ENCODE measurements around the gene CCDC92B.

Gene CCDC92B

DNA sequence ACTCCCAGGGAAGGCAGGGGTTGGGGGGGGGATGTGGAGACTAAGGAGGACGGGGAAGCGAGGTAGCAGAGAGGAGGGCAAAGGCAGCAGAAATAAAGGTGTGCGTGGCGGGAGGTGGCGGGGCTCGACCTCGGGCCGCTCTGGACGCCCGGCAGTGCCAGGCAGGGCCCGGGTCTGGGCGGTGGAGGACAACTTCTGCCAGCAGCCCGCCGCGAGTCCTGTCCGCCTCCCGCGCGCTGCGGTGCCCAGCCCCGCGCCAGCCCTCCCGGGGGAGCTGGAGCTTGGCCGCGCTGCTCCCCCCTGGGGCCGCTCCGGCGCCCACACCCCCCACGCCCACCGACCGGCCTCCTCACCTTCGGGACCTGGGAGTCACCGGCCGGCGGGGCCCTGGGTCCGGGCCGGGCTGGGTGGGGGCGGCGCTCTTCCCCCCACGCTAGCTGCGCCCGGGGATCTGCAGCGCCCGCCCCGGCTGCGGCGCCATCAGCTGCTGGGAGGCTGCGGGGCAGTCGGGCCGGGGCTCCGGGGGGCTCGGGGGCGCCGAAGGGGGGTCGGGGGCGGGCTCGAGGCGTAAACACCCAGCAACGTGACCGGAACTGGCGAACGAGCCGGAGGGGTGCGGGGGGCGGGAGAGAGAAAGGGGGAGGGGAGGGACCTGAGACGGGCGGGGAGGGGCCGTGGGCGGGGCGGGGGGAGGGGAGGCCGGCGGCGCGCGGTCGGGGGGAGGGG is at the start of gene CCDC92B:
CCDC92B (minus strand) TSS at position 595 of the 726 bp plus-strand sequence. CDS start 14,507 bp downstream, outside the sequence.
- peaks cover 6% of the 10 kb centered on the region for H3K27me3 ChIP-seq (ENCODE audit: control insufficient read depth, insufficient read depth, low read length)
- H3K4me1 ChIP-seq (ENCODE audit: control insufficient read depth, insufficient read depth, low read length) = peaks cover 4% of the 10 kb centered on the region
- peak within 1 kb of the TSS; percentile 66 for H3K9ac ChIP-seq (ENCODE audit: low read depth, low read length)
- H3K36me3 ChIP-seq (ENCODE audit: control insufficient read depth, insufficient read depth, low read length) = no peaks in the 10 kb centered on the region
- peak within 1 kb of the TSS; percentile 68 for H3K4me3 ChIP-seq (ENCODE audit: low read depth, low read length)
- H3K9me3 ChIP-seq (ENCODE audit: control insufficient read depth, insufficient read depth, low read length) = no peaks in the 10 kb centered on the region

DNA sequence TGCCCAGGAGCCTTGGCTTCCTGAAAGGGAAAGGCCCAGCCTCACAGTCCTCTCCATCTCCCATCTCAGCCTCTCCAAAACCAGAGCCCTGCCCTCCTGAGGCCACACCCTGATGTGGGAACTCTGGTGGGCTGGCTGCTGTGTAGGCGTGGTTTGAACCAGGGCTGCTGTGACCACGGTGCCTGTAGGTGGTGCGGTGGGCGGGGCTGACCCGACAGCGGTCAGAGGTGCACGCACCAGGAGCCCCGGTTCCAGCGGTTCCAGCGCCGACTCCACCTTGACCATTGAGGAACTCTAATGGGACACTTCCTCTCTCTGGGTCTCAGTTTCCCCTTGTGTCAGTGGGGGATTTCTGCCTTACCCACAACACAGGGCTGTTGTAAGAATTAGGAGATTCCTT is 49.2 kb upstream of the CCDC92B start:
- Histone ChIP-seq H3K4me3 (ENCODE audit: low read depth, low read length) (no peak overlapping the region), H3K9me3 (ENCODE audit: control insufficient read depth, insufficient read depth, low read length) (no peaks in the 10 kb centered on the region), H3K36me3 (ENCODE audit: control insufficient read depth, insufficient read depth, low read length) (peaks cover 2% of the 10 kb centered on the region), H3K4me1 (ENCODE audit: control insufficient read depth, insufficient read depth, low read length) (peaks cover 9% of the 10 kb centered on the region), H3K9ac (ENCODE audit: low read depth, low read length) (no peak overlapping the region), H3K27me3 (ENCODE audit: control insufficient read depth, insufficient read depth, low read length) (no peaks in the 10 kb centered on the region)

DNA sequence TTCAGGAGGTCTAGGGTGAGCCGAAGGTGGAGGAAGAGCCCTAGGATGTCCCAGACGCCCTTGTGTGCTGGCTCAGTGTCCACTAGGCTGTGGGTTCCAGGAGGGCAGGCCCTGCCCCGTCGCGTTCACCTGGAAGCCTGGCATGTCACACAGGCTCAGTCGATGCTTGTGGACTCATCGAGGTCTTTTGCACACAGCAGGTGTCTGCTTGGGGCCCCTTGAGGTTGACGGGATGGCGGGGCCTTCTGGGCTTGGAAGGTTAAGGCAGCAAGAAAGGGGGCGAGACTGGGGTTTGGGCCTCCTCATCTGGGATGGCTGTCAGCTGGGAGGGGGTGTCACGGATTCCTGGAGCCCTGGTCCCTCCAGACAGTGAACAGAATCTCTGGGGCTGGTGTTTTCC is 48.7 kb upstream of the CCDC92B start:
- no peak overlapping the region for H3K9ac ChIP-seq (ENCODE audit: low read depth, low read length)
- H3K27me3 ChIP-seq (ENCODE audit: control insufficient read depth, insufficient read depth, low read length) = no peaks in the 10 kb centered on the region
- peaks cover 2% of the 10 kb centered on the region for H3K36me3 ChIP-seq (ENCODE audit: control insufficient read depth, insufficient read depth, low read length)
- peaks cover 9% of the 10 kb centered on the region for H3K4me1 ChIP-seq (ENCODE audit: control insufficient read depth, insufficient read depth, low read length)
- no peaks in the 10 kb centered on the region for H3K9me3 ChIP-seq (ENCODE audit: control insufficient read depth, insufficient read depth, low read length)
- H3K4me3 ChIP-seq (ENCODE audit: low read depth, low read length) = no peak overlapping the region

DNA sequence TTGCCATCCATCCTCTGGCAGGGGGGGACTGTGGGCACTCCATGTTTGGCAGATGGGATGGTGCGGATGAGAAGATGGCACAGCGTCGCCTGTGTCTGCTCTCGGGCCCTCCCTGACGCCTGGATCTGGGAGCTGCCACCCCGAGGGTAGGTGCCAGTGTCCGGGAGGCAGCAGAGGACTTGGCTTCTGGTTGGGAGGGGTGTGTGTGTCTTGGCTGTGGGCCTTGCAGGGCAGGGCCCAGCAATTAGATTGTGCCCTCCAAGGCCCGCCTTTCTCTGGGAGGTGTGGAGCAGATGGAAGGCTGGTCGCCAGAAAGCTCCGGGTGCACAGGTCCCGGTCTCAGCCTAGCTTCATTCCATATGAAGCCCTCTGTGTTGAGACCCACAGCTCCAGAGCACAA is 48.2 kb upstream of the CCDC92B start:
- Histone ChIP-seq H3K36me3 (ENCODE audit: control insufficient read depth, insufficient read depth, low read length) (peaks cover 2% of the 10 kb centered on the region), H3K9ac (ENCODE audit: low read depth, low read length) (no peak overlapping the region), H3K4me3 (ENCODE audit: low read depth, low read length) (no peak overlapping the region), H3K9me3 (ENCODE audit: control insufficient read depth, insufficient read depth, low read length) (no peaks in the 10 kb centered on the region), H3K4me1 (ENCODE audit: control insufficient read depth, insufficient read depth, low read length) (peaks cover 9% of the 10 kb centered on the region), H3K27me3 (ENCODE audit: control insufficient read depth, insufficient read depth, low read length) (no peaks in the 10 kb centered on the region)

DNA sequence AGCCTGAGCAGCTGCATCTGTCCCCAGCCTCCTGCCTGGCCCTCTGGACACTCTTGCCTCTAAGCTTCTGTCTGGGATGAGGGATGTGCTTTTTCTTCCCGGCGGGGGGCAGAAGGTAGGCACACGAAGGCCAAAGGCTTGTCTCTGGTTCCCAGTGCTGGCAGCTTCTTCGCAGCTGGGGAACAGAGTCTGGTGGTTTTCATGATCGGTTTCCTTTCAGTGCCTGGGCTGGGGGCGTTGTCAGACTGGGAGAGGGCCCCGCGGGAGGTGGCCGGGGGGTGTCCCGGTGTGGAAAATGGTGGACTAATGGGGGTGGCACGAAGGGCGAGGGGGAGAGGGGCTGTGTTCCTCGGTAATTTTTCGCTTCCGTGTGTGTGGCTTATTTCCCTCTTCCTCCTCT is 47.8 kb upstream of the CCDC92B start:
- no peak overlapping the region for H3K9ac ChIP-seq (ENCODE audit: low read depth, low read length)
- H3K36me3 ChIP-seq (ENCODE audit: control insufficient read depth, insufficient read depth, low read length) = peaks cover 2% of the 10 kb centered on the region
- no peak overlapping the region for H3K4me3 ChIP-seq (ENCODE audit: low read depth, low read length)
- H3K4me1 ChIP-seq (ENCODE audit: control insufficient read depth, insufficient read depth, low read length) = peaks cover 9% of the 10 kb centered on the region
- no peaks in the 10 kb centered on the region for H3K9me3 ChIP-seq (ENCODE audit: control insufficient read depth, insufficient read depth, low read length)
- H3K27me3 ChIP-seq (ENCODE audit: control insufficient read depth, insufficient read depth, low read length) = no peaks in the 10 kb centered on the region

DNA sequence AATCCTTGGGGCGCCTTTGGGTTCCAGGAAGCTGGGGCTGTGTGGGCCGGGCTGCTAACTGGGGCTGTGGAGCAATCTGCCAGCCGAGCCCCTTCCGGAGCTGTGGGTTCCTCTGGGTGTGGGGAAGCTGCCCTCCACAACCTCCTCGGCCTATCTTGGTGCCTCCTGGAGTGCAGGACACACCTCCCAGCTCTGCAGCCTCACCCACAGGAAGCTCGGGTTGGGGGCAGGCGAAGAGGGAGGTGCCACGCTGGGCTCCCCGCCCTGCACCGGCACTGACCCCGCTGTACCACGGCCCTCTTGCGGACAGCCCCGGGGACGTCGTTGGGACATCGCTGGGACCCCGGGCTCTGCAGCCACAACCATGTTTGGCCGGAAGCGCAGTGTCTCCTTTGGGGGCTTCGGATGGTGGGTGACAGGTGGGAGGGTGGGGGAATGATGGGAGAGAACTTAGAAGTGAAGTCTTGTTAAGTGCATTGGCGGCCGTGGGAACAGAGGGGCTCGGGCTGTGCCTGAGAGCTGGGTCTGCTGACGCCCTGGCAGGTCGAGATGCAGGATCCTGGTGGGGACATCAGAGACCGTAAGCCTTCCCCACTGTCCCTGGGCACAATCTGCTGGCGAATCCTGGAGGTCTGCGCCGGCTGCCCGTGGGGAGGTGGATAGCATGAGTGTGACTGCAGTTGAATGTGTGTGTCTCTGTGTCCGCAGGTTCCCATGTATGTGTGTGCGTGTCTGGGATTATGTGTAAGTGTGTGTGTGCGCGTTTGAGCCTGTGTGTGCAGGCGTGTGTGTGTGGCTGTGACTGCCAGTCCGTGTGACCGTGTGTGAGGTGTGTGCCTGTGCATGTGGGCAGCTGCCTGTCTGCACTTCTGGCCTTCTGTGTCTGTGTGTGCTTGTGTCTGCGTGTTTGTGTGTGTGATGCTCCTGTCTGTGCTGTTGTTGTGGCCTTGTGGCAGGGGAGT is 47.0 kb upstream of the CCDC92B start, which contains the start of gene RAP1GAP2:
RAP1GAP2 (plus strand) TSS at position 275 of the 962 bp plus-strand sequence; CDS start at position 365, 90 bp downstream.
- Histone ChIP-seq H3K4me3 (ENCODE audit: low read depth, low read length) (no peak within 1 kb of the TSS), H3K9me3 (ENCODE audit: control insufficient read depth, insufficient read depth, low read length) (no peaks in the 10 kb centered on the region), H3K9ac (ENCODE audit: low read depth, low read length) (peak within 1 kb of the TSS; percentile 12), H3K36me3 (ENCODE audit: control insufficient read depth, insufficient read depth, low read length) (no peaks in the 10 kb centered on the region), H3K4me1 (ENCODE audit: control insufficient read depth, insufficient read depth, low read length) (peaks cover 9% of the 10 kb centered on the region), H3K27me3 (ENCODE audit: control insufficient read depth, insufficient read depth, low read length) (no peaks in the 10 kb centered on the region)

DNA sequence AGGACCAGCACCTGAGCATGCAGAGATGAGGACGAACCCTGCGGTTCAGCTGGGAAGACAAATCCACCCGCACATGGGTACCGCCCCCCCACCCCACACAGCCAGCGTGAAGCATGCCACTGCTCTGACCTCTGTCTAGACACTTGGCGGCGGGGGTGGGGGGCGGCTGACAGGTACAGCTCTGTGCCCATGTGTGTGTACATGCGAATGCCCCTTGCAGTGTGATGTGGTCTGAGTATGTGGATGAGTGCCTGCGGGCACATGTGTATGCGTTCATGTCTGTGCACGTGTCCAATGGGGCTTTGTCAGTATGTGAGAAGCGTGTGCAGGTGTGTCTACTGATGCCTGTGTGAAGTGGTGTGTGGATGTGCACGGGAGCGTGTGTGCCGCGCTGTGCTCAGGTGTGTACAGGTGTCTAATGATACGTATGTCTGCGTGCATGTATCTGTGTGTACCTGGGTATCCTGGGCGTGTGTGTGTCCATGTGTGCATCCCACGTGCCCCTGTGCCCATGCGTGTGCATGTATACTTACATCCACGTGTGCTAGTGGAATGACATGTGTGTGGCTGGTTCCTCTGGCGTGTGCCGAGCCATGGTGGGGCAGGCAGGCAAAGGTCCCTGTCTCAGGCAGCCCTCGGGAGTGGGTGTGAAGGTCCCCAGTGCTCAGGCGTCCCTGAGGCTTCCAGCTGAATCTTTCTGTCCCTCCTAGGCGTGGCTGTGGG is 46.1 kb upstream of the CCDC92B start:
- Histone ChIP-seq H3K9me3 (ENCODE audit: control insufficient read depth, insufficient read depth, low read length) (no peaks in the 10 kb centered on the region), H3K4me3 (ENCODE audit: low read depth, low read length) (no peak overlapping the region), H3K9ac (ENCODE audit: low read depth, low read length) (no peak overlapping the region), H3K4me1 (ENCODE audit: control insufficient read depth, insufficient read depth, low read length) (peaks cover 9% of the 10 kb centered on the region), H3K27me3 (ENCODE audit: control insufficient read depth, insufficient read depth, low read length) (no peaks in the 10 kb centered on the region), H3K36me3 (ENCODE audit: control insufficient read depth, insufficient read depth, low read length) (no peaks in the 10 kb centered on the region)

DNA sequence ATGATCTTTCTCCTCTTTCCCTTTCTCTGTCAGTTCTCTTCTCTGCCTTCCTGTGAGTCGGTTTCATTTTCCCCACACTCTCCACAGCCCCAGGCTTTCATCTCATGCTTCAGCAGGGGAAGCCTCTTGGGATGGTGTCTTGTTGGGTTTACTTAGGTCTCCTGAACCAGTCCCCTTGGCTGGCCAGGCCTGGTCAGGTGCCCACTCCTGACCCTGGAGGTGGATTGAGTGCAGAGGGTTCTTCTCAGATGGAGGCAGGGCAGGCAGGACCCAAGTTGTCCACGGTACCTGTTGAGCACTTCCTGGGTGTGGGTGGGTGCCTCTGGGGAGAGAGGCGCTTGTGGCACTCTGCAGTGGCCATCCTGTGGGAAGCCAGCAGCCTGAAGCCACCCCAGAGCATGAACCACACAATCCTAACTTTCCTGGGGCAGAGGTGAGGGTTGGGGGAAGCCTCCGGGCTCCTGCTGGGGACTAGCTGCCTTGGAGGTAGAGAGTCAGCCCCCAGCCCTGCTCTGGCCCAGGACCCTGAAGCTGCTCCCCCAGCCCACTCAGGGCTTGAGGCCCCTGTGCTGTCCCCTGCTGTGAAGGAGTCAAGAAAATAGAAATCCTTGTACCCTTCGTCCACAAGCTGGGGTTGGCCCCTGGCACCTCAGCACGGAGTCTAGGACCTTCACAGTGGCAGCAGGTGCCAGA is 44.8 kb upstream of the CCDC92B start:
- Histone ChIP-seq H3K9me3 (ENCODE audit: control insufficient read depth, insufficient read depth, low read length) (no peaks in the 10 kb centered on the region), H3K9ac (ENCODE audit: low read depth, low read length) (no peak overlapping the region)

DNA sequence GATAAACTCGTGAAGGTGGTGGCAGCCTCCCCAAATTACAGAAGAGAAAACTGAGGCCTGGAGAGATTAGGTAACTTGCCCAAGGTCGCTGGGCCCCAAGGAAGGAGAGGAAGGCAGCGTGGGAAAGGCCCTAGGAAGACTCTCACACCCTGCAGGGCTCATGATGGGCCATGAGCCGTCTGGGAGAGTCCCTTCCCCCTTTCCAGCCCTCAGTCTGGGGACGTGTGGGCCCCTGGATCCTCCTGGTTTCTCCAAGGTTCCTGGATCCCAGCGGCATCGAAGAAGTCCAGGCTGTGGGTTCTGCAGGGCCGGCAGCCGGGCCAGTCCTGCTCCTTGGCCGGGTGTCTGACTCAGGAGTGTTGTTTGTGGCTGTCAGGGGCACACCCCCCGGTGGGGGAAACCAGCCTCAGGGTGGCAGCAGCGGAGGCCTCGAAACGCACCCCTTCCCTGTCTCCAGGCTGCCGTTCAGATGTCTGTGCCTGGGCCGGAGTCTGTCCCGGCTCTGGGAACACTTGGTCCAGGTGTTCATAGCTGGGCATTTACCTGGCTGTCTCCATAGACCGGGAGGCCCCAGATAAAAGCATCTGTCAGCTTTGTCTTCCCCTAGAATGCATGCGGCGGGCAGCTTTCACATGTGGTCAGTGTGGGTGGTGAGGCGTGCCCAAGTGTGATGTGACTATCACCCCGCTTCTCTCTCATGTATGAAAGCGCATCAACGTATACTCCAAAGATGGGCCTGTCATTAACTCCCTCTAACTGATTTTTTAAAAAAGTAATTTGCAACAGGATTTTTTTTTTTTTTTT is 43.1 kb upstream of the CCDC92B start:
- H3K9me3 ChIP-seq (ENCODE audit: control insufficient read depth, insufficient read depth, low read length) = no peaks in the 10 kb centered on the region
- no peak overlapping the region for H3K4me3 ChIP-seq (ENCODE audit: low read depth, low read length)
- H3K4me1 ChIP-seq (ENCODE audit: control insufficient read depth, insufficient read depth, low read length) = no peaks in the 10 kb centered on the region

More for the DNA sequence above, 44.8 kb upstream of the CCDC92B start:
- no peaks in the 10 kb centered on the region for H3K27me3 ChIP-seq (ENCODE audit: control insufficient read depth, insufficient read depth, low read length)
- H3K36me3 ChIP-seq (ENCODE audit: control insufficient read depth, insufficient read depth, low read length) = no peaks in the 10 kb centered on the region
- no peak overlapping the region for H3K4me3 ChIP-seq (ENCODE audit: low read depth, low read length)
- peaks cover 9% of the 10 kb centered on the region for H3K4me1 ChIP-seq (ENCODE audit: control insufficient read depth, insufficient read depth, low read length)

DNA sequence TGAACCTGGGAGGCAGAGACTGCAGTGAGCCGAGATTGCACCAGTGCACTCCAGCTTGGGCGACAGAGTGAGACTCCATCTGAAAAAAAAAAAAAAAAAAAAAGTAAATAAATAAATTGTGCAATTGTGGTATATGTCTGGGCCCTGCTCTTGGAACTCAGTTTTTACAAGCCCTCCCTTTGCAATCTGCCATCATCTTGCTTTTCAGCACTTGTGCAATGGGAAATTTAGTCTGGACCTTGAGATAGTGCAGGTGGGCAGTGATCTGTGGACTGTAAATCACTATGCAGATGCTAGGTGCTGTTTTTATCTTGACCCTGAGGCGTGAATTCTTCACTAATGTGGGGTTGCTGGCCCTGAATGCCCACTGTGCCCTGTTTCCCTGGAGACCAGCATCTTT is 40.2 kb upstream of the CCDC92B start:
- no peak overlapping the region for H3K9ac ChIP-seq (ENCODE audit: low read depth, low read length)

More for the DNA sequence above, 43.1 kb upstream of the CCDC92B start:
- H3K9ac ChIP-seq (ENCODE audit: low read depth, low read length) = no peak overlapping the region
- no peaks in the 10 kb centered on the region for H3K36me3 ChIP-seq (ENCODE audit: control insufficient read depth, insufficient read depth, low read length)
- H3K27me3 ChIP-seq (ENCODE audit: control insufficient read depth, insufficient read depth, low read length) = no peaks in the 10 kb centered on the region

More for the DNA sequence above, 40.2 kb upstream of the CCDC92B start:
- Histone ChIP-seq H3K36me3 (ENCODE audit: control insufficient read depth, insufficient read depth, low read length) (no peaks in the 10 kb centered on the region), H3K9me3 (ENCODE audit: control insufficient read depth, insufficient read depth, low read length) (no peaks in the 10 kb centered on the region), H3K27me3 (ENCODE audit: control insufficient read depth, insufficient read depth, low read length) (no peaks in the 10 kb centered on the region), H3K4me3 (ENCODE audit: low read depth, low read length) (no peak overlapping the region), H3K4me1 (ENCODE audit: control insufficient read depth, insufficient read depth, low read length) (no peaks in the 10 kb centered on the region)
